Sigmoid colon (tissue), 7 donors: Measurements from ENCODE around the gene TIMM23B. TPM values are rescaled to one million over a fixed set of nuclear protein-coding genes. Genes with fewer than 3 reads are reported as not detected.
"Not testable (repeated sequence)": the region's sequence is repeated elsewhere in the genome, so short reads cannot be mapped to it uniquely, and the experiment has no call there.

Source experiments
- DNase-seq: peaks from one replicate; pipeline ENCODE4 v3.0.0-alpha.2; 2019
- H3K27ac ChIP-seq, 4 donors: fragments of 200-600 bp; sonication (generic); one replicate each; pipeline ENCODE4 v1.5.1; 2016 to 2019; ENCODE audit warnings: mild to moderate bottlenecking in 1 of 4
- H3K27me3 ChIP-seq, 3 donors: fragments of 200-600 bp; sonication (generic); one replicate each; pipeline ENCODE4 v1.5.1; 2019; ENCODE audit warnings: mild to moderate bottlenecking in 1 of 3
- H3K36me3 ChIP-seq, 4 donors: fragments of 200-600 bp; sonication (generic); one replicate each; pipeline ENCODE4 v1.5.1; 2016 to 2019
- H3K4me1 ChIP-seq, 4 donors: fragments of 200-600 bp; sonication (generic); one replicate each; pipeline ENCODE4 v1.5.1; 2017 to 2019
- H3K4me3 ChIP-seq, 4 donors: fragments of 200-600 bp; sonication (generic); one replicate each; pipeline ENCODE4 v1.5.1; 2017 to 2019; ENCODE audit warnings: mild to moderate bottlenecking in 2 of 4, moderate library complexity in 1 of 4
- H3K9me3 ChIP-seq, 4 donors: fragments of 200-600 bp in 3 of 4; sonication (generic) in 3 of 4; one replicate each; pipeline versions ENCODE4 v1.5.1 to v1.6.1; 2013 to 2019
- WGBS, 2 donors: extraction: QIAGEN DNeasy Blood & Tissue Kit; methylation state at CpG; one replicate each; pipeline ENCODE4 v1.1.7; 2013; 5-methylcytosine and 5-hydroxymethylcytosine counted together
- intact Hi-C: fragments of 100-400 bp; cut with DNase I; formaldehyde crosslinking; loops from one replicate; pipeline ENCODE4 v1.15.1; 2023
- polyA plus RNA-seq, 3 donors: library from polyadenylated mRNA; stranded (reverse); fragments of 200-250 nt; gene quantifications; one replicate each; pipeline ENCODE4 v1.2.3, GENCODE V29; 2013
- total RNA-seq, 4 donors: library from RNA; depleted of rRNA; stranded (reverse); fragments of >200 nt; gene quantifications; one replicate each; pipeline ENCODE4 v1.1.0, GENCODE V29; 2016
- donor health status: healthy with polysubstance abuse.
- donor health status: Bipolar disorder and iron deficiency.
- donor health status: healthy.

Gene TIMM23B
- total and polyA plus RNA-seq, 7 donors: 3.6 to 35.4 (median 19.9) TPM

DNA sequence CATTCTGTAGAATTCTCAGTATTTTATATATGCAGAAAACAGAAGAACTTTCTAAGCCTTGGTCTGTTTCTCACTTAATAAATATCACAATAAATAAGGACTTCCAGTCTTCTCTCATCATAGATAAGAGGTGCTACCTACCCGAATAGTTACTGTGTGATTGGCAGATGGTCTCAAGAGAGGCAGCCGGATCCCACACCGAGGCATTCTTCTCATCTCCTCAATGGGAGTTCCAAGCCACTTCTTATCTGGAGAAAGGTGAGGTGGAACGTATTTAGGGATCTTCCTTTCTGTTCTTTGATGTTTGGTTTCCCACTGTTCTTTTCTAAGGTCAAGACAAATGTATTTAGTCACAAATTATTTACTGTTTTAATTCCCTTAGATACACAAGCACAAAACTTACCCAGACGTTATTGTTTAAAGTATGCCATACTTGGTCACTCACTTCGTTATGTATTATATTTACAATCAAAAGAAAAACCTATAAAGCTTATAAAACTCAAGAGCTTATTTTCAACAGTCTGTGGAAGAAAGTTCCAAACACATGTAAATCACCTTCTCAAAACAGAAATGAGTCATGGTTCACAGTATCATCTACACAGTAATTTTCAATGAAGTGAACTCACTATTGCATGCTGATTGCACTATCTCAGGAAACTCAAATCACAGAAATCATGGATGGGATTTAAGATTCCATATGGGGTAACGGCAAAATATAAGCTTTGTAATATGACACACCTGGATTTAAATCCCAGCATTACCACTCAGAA is 9.7 kb upstream of the TIMM23B start:
- peaks cover 0 to 12% (median 0%) of the 10 kb centered on the region in 4 donors for H3K36me3 ChIP-seq
- H3K4me3 ChIP-seq, H3K27ac ChIP-seq, H3K27me3 ChIP-seq, H3K9me3 ChIP-seq, H3K4me1 ChIP-seq, DNase-seq, intact Hi-C loops: not testable (repeated sequence)
- WGBS, 2 donors: 87 to 89% methylated on average over 7 of the region's 7 CpGs

DNA sequence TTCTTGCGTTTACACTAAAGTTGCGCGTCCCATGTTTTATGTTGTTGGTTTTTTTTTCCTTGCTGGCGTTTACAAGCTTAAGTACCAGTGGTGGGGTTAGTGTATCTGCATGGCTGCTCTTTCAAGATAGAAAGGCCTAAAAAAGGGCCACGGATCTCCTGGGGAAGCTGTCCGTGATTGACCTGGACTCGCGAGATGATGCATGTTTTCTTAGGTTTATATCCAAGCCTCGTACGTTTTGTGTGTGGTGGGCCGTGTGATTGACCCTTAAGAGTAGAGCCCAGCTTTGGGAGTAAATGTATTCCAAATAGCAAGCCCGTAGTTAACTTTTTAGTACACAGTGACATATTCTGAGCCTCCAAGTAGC is 469 bp downstream of the TIMM23B start:
- peak overlapping the region; percentile 60 to 80 (median 80) for H3K27ac ChIP-seq
- 0 to 1% methylated on average over 12 of the region's 12 CpGs for WGBS, 2 donors
- intact Hi-C loops: not testable (repeated sequence)

DNA sequence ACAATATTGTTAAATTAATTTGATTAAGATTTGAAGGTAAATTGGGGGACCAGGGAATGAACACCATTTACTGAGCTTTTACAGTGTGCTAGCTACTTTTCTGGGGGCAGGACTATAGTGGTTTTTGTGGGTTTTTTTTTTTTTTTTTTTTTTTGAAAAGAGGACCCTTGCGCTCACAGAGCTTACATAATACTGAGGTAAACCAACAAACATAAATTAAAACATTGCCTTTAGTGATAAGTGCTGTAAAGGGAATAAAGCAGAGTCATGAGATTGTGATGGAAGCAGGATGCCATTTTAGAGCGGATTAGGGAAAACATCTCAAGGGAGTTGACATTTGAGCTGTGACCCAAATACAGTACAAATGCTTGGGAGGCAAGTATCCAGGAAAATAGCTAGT is 1.8 kb downstream of the TIMM23B start:
- intact Hi-C loops: not testable (repeated sequence)

More for the DNA sequence above, 469 bp downstream of the TIMM23B start:
- Histone ChIP-seq H3K4me1 (peaks cover 0 to 29% (median 22%) of the 10 kb centered on the region in 4 donors), H3K4me3 (peak overlapping the region; percentile 60 to 88 (median 82))
- not testable (repeated sequence) for H3K36me3 ChIP-seq, H3K9me3 ChIP-seq, H3K27me3 ChIP-seq, DNase-seq

DNA sequence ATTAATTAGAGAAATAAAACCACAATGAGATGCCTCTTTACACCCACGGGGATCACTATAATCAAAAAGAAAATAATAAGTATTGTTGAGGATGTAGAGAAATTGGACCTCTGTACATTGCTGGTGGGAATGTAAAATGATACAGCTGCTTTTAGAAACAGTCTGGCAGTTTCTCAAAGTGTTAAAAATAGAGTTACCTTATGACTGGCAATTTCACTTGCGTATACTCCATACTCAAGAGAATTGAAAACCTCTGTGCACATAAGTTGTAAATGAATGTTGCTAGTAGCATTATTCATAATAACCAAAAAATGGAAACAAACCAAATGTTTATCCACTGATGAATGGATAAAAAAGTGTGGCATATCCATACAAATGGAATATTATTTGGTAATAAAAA is 6.3 kb downstream of the TIMM23B start:
- H3K27ac ChIP-seq, H3K4me3 ChIP-seq, intact Hi-C loops, H3K27me3 ChIP-seq, DNase-seq, H3K9me3 ChIP-seq, H3K4me1 ChIP-seq: not testable (repeated sequence)
- peaks cover 0 to 20% (median 2%) of the 10 kb centered on the region in 4 donors for H3K36me3 ChIP-seq
- WGBS, 2 donors: 95 to 100% methylated on average over 1 of the region's 2 CpGs

More for the DNA sequence above, 1.8 kb downstream of the TIMM23B start:
- not testable (repeated sequence) for H3K27ac ChIP-seq, H3K4me3 ChIP-seq, H3K27me3 ChIP-seq, H3K9me3 ChIP-seq, DNase-seq
- H3K36me3 ChIP-seq: peaks cover 0 to 15% (median 2%) of the 10 kb centered on the region in 4 donors
- 84 to 94% methylated on average over 2 of the region's 2 CpGs for WGBS, 2 donors
- H3K4me1 ChIP-seq: peaks cover 0 to 29% (median 22%) of the 10 kb centered on the region in 4 donors

DNA sequence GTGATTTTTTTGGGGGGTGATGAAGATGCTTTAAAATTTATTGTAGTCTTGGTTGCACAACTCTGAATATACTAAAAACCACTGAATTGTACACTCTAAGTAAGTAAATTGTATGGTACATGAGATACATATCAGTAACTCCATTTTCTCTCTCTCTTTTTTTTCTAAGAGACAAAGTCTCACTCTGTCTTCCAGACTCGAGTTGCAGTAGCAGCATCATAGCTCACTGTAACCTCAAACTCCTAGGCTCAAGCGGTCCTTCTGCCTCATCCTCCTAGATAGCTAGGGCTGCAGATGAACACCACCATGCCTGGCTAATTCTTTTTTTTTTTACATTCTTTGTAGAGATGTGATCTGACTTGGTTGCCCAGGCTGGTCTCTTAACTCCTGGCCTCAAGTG is 6.9 kb downstream of the TIMM23B start:
- H3K27me3 ChIP-seq, intact Hi-C loops, H3K9me3 ChIP-seq, H3K4me1 ChIP-seq, DNase-seq, H3K27ac ChIP-seq, H3K4me3 ChIP-seq: not testable (repeated sequence)
- peaks cover 0 to 24% (median 2%) of the 10 kb centered on the region in 4 donors for H3K36me3 ChIP-seq
- 91 to 95% methylated on average over 2 of the region's 2 CpGs for WGBS, 2 donors

DNA sequence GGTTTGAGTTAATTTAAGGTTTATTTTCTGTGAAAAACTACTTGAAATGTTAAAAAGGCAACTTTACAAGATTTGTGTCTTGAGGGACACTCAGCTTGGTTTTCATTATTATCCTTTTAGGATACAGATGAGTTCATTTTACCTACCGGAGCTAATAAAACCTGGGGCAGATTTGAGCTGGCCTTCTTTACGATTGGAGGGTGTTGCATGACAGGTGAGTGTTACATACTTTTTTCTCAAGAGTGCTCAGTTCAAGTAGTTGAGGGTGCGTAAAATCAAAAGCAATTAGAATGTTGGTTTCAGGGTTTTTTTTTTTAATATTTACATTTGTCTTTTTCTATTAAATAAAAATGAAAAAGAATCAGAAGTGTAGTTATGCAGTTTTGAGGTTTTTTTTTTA is 10.2 kb downstream of the TIMM23B start:
- H3K27me3 ChIP-seq, H3K27ac ChIP-seq, H3K4me3 ChIP-seq, intact Hi-C loops, H3K4me1 ChIP-seq, DNase-seq, H3K9me3 ChIP-seq: not testable (repeated sequence)
- H3K36me3 ChIP-seq: peaks cover 0 to 33% (median under 1%) of the 10 kb centered on the region in 4 donors
- WGBS, 2 donors: 70 to 87% methylated on average over 3 of the region's 3 CpGs

DNA sequence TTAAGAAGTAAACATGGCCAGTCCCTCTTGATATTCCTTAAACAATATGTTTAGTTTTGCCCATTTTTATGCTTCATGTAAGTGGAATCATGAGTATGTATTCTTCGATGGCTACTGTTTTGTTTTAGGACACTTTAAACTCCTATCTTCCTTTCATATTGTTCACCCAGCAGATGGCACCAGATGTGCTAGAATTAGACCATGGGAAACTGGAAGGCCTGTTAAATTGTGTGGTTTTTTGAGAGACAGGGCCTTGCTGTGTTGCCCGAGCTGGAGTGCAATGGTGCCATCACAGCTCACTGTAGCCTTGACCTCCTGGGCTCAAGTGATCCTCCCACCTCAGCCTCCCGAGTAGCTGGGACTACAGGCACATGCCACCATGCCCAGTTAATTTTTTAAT is 11.3 kb downstream of the TIMM23B start:
- H3K4me3 ChIP-seq, intact Hi-C loops, H3K27me3 ChIP-seq, H3K4me1 ChIP-seq, H3K9me3 ChIP-seq, DNase-seq, H3K27ac ChIP-seq: not testable (repeated sequence)
- H3K36me3 ChIP-seq: peaks cover 0 to 35% (median 0%) of the 10 kb centered on the region in 4 donors
- WGBS, 2 donors: 59 to 86% methylated on average over 3 of the region's 3 CpGs

DNA sequence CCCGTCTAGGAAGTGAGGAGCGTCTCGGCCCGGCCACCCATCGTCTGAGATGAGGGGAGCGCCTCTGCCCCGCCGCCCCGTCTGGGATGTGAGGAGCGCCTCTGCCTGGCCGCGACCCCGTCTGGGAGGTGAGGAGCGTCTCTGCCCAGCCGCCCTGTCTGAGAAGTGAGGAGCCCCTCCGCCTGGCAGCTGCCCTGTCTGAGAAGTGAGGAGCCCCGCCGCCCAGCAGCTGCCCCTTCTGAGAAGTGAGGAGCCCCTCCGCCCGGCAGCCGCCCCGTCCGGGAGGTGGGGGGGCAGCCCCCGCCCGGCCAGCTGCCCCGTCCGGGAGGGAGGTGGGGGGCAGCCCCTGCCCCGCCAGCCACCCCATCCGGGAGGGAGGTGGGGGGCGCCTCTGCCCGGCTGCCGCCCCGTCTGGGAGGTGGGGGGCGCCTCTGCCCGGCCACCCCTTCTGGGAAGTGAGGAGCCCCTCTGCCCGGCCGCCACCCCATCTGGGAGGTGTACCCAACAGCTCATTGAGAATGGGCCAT is 28.5 kb downstream of the TIMM23B start:
- intact Hi-C loops, H3K36me3 ChIP-seq, H3K9me3 ChIP-seq, DNase-seq, H3K27me3 ChIP-seq, H3K4me1 ChIP-seq, H3K27ac ChIP-seq, H3K4me3 ChIP-seq: not testable (repeated sequence)
- WGBS, 2 donors: 97% methylated on average over 37 of the region's 37 CpGs

DNA sequence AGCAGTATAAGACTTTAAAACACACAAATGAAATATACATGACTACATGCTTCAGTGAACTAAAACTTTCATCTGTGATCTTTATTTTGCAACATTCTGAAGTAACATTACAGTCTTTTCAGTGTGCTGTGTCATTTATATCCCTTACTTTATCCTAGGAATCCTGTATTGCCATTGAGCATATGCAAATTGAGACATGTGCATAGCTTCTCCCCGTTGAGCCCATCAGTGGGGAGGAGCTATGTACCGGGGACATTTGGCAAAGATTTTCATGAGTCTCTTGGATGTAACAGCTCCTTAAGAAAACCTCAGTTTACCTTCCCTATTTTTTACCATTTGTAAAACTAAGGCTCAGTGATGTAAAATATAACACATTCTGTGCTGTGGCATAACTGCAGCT is 29.6 kb downstream of the TIMM23B start:
- H3K27ac ChIP-seq, DNase-seq, H3K4me1 ChIP-seq, H3K4me3 ChIP-seq, H3K9me3 ChIP-seq, H3K36me3 ChIP-seq, intact Hi-C loops, H3K27me3 ChIP-seq: not testable (repeated sequence)
- 60 to 77% methylated on average over 2 of the region's 2 CpGs for WGBS, 2 donors

DNA sequence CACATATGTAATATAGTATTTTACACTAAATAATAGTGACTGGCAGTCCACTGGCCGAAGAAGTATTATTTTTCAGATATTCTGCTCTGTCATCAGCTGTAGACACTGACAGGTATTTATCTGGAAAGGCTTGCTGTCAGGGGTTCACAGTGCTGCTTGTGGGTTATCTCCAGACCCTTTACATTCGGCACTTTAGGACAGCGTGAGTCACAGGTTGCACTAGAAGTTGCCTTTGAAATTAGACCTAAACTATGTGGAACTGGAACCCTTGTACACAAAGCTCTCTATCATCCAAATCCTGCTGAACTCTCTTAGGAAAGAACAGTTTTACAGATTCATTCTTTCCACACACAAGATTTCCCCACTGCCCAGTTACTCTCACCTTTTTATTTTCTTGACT is 30.2 kb downstream of the TIMM23B start:
- H3K4me3 ChIP-seq, intact Hi-C loops, H3K27ac ChIP-seq, H3K27me3 ChIP-seq, H3K4me1 ChIP-seq, DNase-seq, H3K9me3 ChIP-seq, H3K36me3 ChIP-seq: not testable (repeated sequence)
- 74 to 94% methylated on average over 3 of the region's 3 CpGs for WGBS, 2 donors

DNA sequence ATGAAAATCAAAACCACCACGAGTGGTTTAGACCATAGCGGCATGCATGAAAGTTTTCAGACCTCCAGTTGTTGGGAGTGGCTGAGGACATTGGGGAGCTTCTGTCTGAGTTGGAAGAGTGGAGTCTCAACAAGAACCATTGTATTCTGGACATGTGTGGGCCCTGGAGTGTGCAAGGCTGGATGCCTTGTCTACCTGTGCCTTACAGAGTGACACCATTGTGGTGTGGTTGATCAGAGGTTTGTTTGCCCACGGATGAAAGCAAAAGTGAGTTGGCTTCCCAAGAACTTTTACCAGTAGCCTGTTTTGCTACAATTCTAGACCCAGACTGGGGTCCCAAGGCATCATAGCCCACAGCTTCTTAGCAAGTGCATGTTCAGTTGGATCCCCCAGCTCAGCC is 35.9 kb downstream of the TIMM23B start:
- H3K36me3 ChIP-seq, H3K4me3 ChIP-seq, DNase-seq, H3K4me1 ChIP-seq, intact Hi-C loops, H3K27me3 ChIP-seq, H3K9me3 ChIP-seq, H3K27ac ChIP-seq: not testable (repeated sequence)
- WGBS, 2 donors: 99 to 100% methylated on average over 3 of the region's 3 CpGs

DNA sequence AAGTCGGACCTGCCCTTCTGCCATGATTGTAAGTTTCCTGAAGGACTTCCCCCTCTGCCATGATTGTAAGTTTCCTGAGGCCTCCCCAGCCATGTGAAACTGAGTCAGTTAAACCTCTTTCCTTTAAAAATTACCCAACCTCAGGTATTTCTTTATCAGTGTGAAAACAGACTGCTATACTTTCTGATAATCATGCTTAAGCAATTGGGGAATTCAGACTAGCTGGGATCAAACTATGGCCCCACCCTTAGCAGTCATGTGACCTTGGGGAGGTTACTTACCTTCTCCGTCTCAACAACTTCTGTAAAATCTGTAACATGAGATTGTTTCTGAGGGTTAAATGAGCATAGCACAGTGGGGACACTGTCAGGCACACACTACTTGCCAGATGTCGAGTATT is 45.4 kb downstream of the TIMM23B start:
- H3K4me3 ChIP-seq, H3K36me3 ChIP-seq, H3K27me3 ChIP-seq, H3K9me3 ChIP-seq, DNase-seq, H3K27ac ChIP-seq, H3K4me1 ChIP-seq, intact Hi-C loops: not testable (repeated sequence)
- 81 to 89% methylated on average over 3 of the region's 3 CpGs for WGBS, 2 donors

DNA sequence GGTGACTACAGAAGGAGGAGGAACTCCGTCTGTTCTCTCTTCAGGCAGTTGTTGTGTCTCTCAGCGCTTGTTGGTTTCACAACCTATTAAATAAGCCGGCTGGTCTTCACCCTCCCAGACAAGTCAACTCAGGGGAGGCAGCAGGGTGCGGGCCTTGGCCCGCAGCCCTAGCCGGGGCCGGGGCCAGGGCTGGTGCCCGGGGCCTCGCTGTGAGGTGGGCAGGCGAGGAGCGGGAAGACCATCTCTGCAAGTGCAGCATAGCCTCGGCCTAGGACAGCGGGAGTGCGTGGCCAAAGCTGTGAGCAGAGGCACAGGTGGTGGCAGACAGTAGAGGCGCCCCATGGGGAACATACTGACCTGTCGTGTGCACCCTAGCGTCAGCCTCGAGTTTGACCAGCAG is 46.5 kb downstream of the TIMM23B start, which contains the start of gene AGAP6:
Gene AGAP6, plus strand, starts transcription at position 31 of the 400 bp plus-strand sequence. Its CDS starts 310 bp downstream, at position 341.
- H3K27me3 ChIP-seq, H3K4me1 ChIP-seq, intact Hi-C loops, DNase-seq, H3K27ac ChIP-seq, H3K9me3 ChIP-seq, H3K4me3 ChIP-seq, H3K36me3 ChIP-seq: not testable (repeated sequence)
- WGBS, 2 donors: 94 to 95% methylated on average over 16 to 17 of the region's 18 CpGs
